Hematopoietic multipotent progenitor cell (in vitro differentiated cells): ENCODE results near the gene TTC4. TPM values are rescaled to one million over a fixed set of nuclear protein-coding genes. Genes with fewer than 3 reads are reported as not detected.

Source experiments
- DNase-seq, 3 donors: peaks; one replicate each; pipeline ENCODE4 v3.0.0-alpha.2; 2011 to 2015; ENCODE audit warnings: low read depth in 2 of 3, low spot score in 2 of 3
- total RNA-seq: library from RNA; depleted of rRNA; stranded (reverse); fragments of >200 nt; gene quantifications from one replicate; pipeline ENCODE4 v1.2.3, GENCODE V29; 2012

Gene TTC4
- 13.7 TPM for total RNA-seq

DNA sequence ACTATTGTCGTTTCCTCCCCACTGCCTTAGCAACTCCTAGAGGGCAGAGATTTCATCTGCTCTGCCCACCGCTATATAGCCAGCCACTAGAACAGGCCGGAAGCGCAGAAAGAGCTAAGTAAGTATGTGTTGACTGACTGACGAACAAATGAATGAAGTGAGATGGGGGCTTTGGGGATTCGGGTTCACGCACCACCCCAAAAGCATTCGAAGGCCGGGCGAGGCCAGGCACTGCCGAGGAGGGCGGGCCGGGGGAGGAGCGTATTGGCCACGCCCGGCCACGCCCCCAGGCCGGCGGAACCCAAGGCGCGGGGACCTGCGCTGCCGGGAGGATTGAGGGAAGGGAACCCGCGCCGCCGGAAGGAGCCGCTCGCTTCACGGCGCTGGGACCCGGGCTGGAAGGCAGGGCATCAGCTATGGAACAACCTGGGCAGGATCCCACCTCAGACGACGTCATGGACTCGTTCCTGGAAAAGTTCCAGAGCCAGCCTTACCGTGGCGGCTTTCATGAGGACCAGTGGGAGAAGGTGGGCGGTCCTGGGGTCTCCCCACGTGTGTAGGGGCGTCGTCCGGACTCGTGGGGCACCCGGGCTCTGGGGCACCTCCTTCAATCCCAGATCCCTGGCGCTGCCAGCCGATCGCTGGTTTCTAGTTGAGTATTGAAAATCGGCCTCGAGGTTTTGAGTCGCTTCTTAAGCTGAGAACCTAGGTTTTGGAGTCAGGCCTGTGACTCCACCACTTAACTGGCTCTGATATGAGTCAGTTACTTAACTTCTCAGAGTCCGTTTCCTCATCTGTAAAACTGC lies at the start of gene TTC4:
Gene TTC4, plus strand, starts transcription at position 369 of the 806 bp plus-strand sequence. Its CDS starts 48 bp downstream, at position 417.
- DNase-seq = peak; percentile 69 to 84 (median 81)

DNA sequence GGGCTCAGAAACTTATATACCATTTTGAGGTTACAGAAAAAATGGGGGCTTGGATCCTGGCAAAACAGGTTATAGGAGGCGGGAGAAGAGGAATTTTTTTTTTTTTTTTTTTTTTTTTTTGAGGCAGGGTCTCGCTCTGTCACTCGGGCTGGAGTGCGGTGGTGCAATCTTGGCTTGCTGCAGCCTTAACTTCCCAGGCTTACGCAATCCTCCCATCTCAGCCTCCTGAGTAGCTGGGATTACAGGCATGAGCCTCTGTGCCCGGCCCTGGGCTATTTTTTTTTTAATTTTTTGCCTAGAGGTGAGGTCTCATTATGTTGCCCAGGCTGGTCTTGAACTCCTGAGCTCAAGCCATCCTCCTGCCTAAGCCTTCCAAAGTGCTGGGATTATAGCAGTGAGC lies 49.3 kb upstream of the TTC4 start:
- DNase-seq = no peak

DNA sequence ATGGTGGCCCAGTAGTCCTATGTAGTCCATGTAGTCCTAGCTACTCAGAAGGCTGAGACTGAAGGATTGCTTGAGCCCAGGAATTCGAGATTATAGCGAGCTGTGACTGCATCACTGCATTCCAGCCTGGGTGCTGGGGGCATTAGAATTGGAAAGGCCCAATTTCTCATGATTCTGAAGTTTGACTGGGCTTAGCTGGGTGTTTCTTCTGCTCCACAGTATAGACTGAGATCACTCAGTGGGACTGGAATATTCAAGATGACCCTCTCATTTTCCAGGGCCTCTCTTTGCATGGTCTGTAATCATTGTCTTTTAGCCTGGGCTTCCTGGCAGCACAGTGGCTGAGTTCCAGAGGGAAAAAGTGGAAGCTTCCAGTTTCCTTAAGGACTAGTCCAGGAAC lies 47.9 kb upstream of the TTC4 start:
- no peak for DNase-seq

- DNase-seq = no peak
Measured at GRCh38 chr1:54668567-54668966, 47.1 kb upstream of the TTC4 start.

DNA sequence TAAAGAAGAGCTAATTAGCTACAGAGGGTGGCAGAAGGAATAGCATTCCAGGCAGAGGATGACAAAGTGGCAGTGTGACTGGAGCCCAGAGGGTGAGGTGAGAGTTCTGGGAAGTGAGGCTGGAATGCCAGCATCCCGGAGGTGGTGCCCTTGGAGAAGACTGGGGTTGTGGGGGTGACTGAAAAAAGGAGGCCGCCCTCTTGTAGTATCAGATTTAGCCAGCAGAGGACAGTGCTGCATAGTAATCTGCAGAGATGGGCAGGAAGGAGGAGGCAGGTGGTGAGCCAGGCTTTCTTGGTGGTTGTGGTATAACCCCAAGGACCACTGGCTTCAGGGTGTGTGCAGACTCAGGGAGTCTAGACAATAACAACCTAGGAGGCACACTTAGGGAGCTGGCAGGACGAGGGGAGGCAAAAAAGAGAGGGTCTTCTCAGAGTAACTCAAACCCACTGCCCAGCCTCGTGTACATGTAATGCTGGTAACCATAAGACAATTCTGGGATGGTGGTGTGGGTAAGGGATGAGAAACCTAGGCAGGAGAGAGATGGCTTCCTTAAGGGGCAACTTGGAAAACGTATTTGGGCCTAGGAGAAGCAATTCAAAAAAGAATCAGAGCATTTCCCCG lies 43.6 kb upstream of the TTC4 start:
- DNase-seq = peak; percentile 15 to 28 (median 26)

DNA sequence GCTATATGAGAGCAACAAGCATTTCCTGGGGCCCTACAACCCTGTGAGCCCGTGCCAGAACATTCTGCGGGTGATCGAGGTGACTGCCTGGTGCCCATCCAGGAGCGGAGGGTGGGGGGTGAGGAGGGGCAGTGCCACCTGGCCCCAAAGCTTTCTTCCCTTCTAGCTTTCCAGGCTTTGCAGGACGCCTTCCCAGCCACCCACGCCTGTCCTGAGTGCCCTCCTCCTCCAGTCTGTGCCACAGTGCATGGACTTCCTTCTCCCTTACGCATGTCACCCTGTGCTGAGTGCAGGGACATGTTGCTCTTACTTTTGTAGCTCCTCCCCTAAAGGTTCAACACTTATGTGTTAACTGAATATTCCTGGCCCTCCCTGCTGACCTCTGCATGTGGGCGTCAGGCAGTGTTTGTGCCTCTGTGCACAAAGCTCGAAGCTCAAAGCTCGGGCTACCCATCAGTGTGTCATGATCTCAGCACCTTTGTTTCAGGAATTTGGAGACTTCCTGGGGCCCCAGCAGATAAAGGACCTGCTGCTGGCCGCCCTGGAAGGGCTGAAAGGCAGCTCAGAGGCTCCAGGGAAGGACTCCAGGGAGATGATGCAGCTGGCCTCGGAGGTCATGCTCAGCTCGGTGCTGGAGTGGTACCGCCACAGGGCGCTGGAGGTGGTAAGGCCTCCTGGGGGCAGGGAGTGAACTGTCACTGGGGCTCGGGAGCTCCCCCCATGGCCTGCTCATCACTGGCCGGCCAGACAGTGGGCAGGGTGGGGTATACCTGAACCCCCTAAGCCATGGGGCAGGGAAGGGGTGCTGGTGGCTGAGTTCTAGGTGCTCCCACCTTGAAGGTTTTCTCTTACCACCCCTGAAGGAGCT lies 36.7 kb upstream of the TTC4 start:
- DNase-seq = no peak

- DNase-seq = no peak
Measured at GRCh38 chr1:54679706-54680105, 36.0 kb upstream of the TTC4 start.

DNA sequence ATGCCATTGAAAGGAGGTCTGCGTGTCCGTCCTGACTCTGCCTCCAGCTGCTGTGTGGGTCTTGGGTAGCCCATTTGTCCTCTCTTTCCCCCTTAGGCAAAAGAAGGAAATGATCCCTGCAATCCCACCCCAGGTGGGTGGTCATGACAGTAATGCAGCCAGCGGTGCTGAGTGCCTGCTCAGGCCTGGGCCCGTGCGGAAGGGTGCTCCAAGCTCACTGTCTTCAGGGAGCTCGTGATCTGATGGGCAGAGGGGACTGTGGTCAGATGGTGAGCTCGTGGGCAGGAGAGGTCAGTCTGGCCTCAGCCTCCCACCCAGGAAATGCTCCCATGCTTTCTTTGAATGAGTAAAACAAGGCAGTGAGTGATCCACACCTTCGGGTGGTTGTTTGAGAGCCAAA lies 35.3 kb upstream of the TTC4 start:
- no peak for DNase-seq

DNA sequence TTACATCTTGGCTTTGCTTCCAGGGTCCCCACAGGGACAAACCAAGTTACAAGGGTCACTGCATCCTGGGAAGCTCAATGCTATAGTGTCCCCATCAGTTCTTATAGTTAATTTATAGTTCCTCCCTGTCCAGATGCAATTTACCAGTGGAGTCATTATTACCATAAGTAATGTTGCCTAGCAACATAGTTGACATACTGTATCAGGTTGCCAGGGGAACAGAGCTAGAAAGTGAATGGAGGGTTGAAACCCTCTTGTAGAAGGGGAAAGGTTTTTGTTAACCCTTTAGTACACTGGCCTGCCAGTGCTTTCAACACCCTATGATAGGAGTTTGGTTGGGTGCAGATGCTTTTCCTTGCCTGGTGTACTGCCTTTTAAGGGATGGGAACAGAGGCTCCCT lies 34.3 kb upstream of the TTC4 start:
- peak in 2 of 3 donors; percentile 37 to 82 for DNase-seq

DNA sequence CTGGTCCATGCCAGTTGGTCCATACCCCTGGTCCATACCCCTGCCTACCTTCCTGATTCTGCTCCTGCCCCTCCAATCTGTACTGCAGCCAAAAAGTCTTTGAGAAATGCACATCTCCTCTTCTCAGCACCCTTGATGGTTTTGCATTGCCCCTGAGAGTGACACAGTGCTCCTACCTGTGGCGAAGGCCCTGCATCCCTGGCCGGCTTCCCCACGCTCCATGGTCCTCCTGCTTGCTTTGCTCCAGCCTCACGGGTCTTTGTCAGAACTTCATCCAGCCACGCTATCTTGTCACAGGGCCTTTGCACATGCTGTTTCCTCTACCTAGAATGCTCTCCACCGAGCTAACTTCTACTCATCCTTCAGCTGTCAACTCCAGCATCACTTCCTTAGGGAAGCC lies 32.2 kb upstream of the TTC4 start:
- no peak for DNase-seq

DNA sequence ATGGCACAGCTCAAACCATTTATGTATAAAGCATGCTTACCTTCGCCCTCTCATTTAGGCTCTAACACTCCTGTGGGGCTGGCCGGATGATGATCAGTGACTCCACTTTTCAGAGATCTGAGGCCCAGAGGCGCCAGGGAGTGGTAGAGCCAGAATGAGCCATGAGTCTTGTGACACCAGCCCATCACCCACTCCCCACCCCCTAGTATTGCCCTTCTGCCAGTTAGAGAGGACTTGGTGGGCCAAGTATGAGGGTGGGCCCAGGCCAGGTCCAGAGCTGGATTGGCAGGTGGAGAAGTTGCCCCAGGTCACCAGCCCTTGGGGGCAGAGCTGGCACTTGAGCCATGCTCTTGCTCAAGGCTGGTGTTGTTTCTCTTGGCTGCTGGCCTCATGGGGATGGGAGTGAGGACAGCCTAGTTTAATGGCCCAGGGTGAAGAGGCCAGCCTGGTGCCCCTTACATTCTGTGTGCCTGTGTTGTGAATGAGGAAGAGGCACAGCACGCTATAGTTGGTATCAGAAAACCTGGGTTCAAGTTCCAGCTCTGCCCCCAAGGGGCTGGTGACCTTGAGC lies 30.2 kb upstream of the TTC4 start:
- no peak for DNase-seq

DNA sequence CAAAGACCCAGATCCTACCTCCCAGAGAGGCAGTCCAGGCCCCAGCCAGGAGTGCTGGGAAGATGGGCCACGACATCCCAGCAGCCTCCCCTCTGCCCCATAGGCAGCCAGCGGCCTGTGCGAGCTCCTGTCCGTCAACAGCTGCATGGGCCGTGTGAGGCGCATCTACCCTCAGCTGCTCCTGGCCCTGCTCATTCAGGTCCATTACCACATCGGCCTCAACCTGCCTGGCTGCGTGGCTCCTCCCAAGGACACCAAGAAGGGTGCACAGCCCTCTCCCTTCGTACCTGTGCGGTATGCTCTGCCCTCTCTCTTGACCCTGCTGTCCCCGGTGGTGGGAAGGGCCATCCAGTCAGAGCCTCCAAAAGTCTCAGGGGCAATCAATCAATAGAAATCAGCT lies 29.5 kb upstream of the TTC4 start:
- no peak for DNase-seq

GRCh38 chr1:54694771-54695170 lies 20.9 kb upstream of the TTC4 start:
- no peak for DNase-seq

DNA sequence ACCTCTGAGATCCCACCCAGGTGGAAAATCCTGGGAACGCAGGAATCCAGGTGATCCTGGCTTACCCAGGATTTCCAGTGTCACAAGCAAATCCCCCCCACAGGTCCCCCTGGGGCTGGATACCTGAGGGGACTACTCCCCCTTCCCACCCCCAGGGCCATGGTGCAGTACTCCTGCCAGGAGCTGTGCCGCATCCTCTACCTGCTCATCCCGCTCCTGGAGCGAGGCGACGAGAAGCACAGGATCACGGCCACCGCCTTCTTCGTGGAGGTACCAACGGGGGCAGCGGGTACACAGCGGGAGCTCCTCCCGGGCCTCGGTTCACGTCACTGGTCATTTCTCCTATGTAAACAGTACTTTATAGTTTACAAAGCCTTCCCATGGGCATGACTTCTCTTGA lies 20.4 kb upstream of the TTC4 start:
- no peak for DNase-seq

DNA sequence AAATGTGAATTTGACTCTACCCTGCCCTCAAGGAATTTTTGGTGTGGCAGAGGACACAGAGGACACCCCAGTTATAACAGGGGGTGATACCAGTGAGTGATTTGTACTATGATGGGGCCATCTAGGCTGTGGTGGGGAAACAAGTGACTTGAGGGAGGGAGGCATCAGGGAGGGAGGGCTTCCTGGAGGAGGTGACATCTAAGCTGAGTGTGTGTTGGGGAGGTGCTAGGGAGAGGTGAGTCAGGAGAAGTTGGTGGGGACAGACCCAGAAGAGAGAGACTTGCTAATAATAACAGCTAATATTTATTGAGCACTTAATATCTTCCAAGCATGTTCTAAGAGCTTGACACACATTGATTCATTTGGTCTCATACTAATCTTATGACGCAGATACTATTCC lies 19.9 kb upstream of the TTC4 start:
- no peak for DNase-seq

- no peak for DNase-seq
Measured at GRCh38 chr1:54696262-54696661, 19.4 kb upstream of the TTC4 start.

DNA sequence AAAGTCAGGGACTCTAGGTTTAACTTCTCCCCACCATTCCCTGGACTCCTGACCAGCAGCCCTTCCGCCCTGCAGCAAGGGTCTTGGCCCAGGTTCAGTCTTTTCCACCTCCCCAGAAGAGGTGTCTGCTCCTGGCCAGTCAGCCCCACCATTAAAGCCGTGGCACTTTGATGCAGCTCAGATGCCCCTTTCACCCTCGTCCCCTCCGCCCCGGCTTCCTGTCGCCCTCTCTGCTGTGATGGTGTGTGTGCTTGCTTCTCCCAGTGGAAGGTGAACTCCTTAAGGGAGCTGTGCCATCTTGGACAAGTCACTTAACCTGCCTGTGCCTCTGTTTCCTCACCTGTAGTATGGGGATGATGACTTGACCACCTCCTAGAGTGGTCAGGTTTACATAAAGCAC lies 17.8 kb upstream of the TTC4 start:
- DNase-seq = no peak

GRCh38 chr1:54698346-54698745 lies 17.3 kb upstream of the TTC4 start:
- DNase-seq = no peak

- DNase-seq = no peak
Measured at GRCh38 chr1:54699936-54700525, 15.6 kb upstream of the TTC4 start.

DNA sequence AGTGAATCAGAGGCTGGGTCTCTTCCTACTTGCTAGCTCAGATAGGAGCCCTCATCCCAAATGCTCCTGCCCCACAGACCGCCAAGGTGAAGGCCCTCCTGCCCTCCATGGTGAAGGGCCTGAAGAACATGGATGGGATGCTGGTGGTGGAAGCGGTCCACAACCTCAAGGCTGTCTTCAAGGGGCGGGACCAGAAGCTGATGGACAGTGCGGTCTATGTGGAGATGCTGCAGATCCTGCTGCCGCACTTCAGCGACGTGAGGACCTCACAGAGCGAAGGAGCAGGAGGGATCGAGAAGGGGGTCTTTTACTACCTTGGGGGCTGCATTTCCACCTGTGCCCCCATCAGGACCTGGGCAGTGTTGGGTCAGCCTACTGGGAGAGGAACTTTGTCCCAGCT lies 14.6 kb upstream of the TTC4 start:
- no peak for DNase-seq

DNA sequence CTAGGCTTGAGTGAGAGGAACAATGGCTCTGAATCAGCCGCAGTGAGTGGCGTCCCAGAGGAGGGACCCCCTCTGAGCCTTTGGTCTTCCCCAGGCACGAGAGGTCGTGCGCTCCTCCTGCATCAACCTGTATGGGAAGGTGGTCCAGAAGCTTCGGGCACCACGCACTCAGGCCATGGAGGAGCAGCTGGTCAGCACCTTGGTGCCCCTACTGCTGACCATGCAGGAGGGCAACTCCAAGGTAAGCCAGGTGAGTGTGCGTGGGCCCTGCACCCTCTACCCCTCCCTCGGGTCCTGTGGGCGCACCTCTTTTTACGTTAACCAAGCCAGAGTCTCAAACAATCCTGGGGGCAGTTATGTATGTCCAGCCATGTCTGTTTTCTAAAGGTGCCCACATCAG lies 13.7 kb upstream of the TTC4 start:
- DNase-seq = no peak
